ENCODE measurements around the gene CTNNA2. TPM values are rescaled to one million over a fixed set of nuclear protein-coding genes. Genes with fewer than 3 reads are reported as not detected.

The CTNNA2 gene
- total RNA-seq, 4 donors from 2014 or later: not detected

- TF ChIP-seq CTCF (IDR thresholded peaks at IDR 0.05; ENCODE audit: low read depth): no peak
Observed at GRCh38 chr2:80061881-80062280, 549.0 kb downstream of the CTNNA2 start.

GRCh38 chr2:80062298-80062697 is 549.4 kb downstream of the CTNNA2 start:
- no peak for TF ChIP-seq CTCF (IDR thresholded peaks at IDR 0.05; ENCODE audit: low read depth)

- TF ChIP-seq CTCF (IDR thresholded peaks at IDR 0.05; ENCODE audit: low read depth): no peak
Observed at GRCh38 chr2:80068038-80068731, 555.3 kb downstream of the CTNNA2 start.

GRCh38 chr2:80070587-80070986 is 557.7 kb downstream of the CTNNA2 start:
- no peak for TF ChIP-seq CTCF (IDR thresholded peaks at IDR 0.05; ENCODE audit: low read depth)

- TF ChIP-seq CTCF (IDR thresholded peaks at IDR 0.05; ENCODE audit: low read depth): no peak
Observed at GRCh38 chr2:80071941-80072340, 559.1 kb downstream of the CTNNA2 start.

GRCh38 chr2:80073134-80073561 is 560.3 kb downstream of the CTNNA2 start:
- no peak for TF ChIP-seq CTCF (IDR thresholded peaks at IDR 0.05; ENCODE audit: low read depth)

GRCh38 chr2:80074321-80075070 is 561.6 kb downstream of the CTNNA2 start:
- no peak for TF ChIP-seq CTCF (IDR thresholded peaks at IDR 0.05; ENCODE audit: low read depth)

Data from subcutaneous adipose tissue (tissue), 4 donors.